Stimulated activated memory B cell treated with anti-CD40 and anti-IgM and Interleukin-4, amounts not matched to agents 10 μg/mL and 1 μg/mL and 100 μg/mL, for 72 hours (primary cell): Measurements from ENCODE around the gene PDGFA.
"Not testable (repeated sequence)": the region's sequence is repeated elsewhere in the genome, so short reads cannot be mapped to it uniquely, and the experiment has no call there.

Experiments
- ATAC-seq: fragments of 150-1000 bp; cut with Tn5 transposase; 2 replicates; pipeline ENCODE4 v1.10.0; 2021
- H3K27ac Mint-ChIP-seq: one replicate; pipeline ENCODE4 v1.8.0; 2022; ENCODE audit warnings: mild to moderate bottlenecking, mixed read lengths
- H3K27me3 Mint-ChIP-seq: one replicate; pipeline ENCODE4 v1.8.0; 2022; ENCODE audit warnings: mixed read lengths
- H3K36me3 Mint-ChIP-seq: one replicate; pipeline ENCODE4 v1.8.0; 2022; ENCODE audit warnings: mixed read lengths
- H3K4me1 Mint-ChIP-seq: one replicate; pipeline ENCODE4 v1.8.0; 2022; ENCODE audit warnings: mixed read lengths
- H3K4me3 Mint-ChIP-seq: one replicate; pipeline ENCODE4 v1.8.0; 2022; ENCODE audit warnings: mild to moderate bottlenecking, moderate library complexity, mixed read lengths
- H3K9me3 Mint-ChIP-seq: one replicate; pipeline ENCODE4 v1.8.0; 2022; ENCODE audit warnings: mixed read lengths

The PDGFA gene

DNA sequence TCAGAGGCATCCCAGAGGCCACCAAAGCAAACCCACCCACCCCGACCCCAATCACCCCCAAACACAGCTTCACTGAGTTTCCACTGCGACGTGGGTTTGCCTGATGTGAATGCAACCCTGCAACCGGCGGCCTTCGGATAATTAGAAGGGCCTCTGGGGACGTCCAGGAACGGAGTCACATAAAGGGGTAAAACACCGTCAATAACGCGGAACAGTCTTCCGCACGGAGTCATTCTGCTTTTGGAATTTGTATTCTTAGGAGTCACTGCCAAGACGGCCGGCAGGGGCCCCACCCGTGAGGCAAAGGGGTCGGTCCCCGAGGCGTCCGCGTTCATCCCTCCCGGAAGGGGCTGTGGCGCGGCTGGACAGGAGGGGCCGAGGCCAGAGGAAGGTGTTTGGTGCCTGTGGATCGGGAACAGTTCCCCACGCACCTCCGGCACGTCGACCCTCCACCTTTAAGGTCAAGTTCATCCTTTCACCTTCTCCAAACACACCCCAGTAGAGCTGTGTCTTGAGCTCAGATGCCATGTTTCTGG lies 36.7 kb upstream of the PDGFA start:
- Mint-ChIP-seq H3K9me3 (peaks cover 3% of the 10 kb centered on the region), H3K27ac (no peak overlapping the region), H3K27me3 (no peaks in the 10 kb centered on the region), H3K4me1 (no peaks in the 10 kb centered on the region), H3K36me3 (peaks cover 14% of the 10 kb centered on the region), H3K4me3 (no peak overlapping the region)
- ATAC-seq: no peak

DNA sequence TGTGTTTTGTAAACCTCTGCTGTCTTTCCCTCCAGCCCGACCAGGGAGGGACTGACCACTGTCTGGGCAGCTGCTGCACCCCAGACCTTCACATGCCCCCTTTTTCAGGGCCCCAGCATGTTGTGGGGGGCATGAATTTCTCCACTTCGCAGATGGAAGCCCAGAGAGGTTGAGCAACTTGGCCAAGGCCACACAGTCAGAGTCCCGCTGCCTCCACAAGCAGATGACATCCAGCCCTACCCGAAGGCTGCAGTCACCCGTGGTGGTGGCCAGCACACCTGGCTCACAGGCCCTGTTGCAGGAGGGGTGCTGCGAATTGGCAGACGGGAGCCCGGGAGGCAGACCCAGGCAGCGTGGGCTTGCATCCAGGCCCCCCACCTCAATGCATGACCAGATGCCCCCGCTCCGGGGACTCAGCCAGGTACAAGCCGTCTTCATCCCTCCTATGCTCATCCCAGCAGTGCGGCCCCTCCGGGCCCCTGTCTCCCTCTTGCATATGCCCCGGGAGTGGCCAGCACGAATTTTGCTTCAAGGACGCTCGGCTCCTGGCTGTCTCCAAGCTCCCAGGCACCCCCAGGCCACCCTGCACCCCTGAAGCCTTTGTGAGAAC lies 36.0 kb upstream of the PDGFA start:
- Mint-ChIP-seq H3K9me3 (no peaks in the 10 kb centered on the region), H3K36me3 (peaks cover 8% of the 10 kb centered on the region), H3K27me3 (no peaks in the 10 kb centered on the region), H3K4me1 (no peaks in the 10 kb centered on the region), H3K4me3 (no peak overlapping the region), H3K27ac (no peak overlapping the region)
- no peak for ATAC-seq

DNA sequence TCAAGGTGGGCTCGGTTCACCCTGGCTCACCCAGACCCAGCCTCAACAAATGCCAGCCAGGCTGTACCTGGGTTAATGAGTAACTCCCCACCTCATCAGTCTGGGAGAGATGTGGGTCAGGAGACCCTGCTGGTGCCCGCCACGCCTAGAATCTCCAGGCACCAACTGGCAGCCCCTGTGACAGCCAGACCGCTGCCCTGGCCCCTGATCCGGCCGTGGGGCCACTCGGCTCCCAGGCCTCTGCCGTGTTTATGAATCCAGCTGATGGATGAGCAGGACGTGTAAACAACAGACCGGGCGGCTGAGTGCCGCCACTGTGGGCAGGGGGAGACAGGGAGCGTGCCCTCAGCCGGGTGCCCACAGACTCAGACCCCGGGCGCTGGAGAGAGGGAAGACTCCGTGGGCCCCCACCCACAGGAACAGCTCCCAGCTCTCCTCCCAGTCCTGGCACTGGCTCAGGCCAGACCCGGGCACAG lies 34.0 kb upstream of the PDGFA start:
- H3K36me3 Mint-ChIP-seq: peaks cover 22% of the 10 kb centered on the region
- no peaks in the 10 kb centered on the region for H3K9me3 Mint-ChIP-seq
- H3K4me1 Mint-ChIP-seq: no peaks in the 10 kb centered on the region
- H3K4me3 Mint-ChIP-seq: no peak overlapping the region
- no peak overlapping the region for H3K27ac Mint-ChIP-seq
- ATAC-seq: peak; percentile 4
- no peaks in the 10 kb centered on the region for H3K27me3 Mint-ChIP-seq

DNA sequence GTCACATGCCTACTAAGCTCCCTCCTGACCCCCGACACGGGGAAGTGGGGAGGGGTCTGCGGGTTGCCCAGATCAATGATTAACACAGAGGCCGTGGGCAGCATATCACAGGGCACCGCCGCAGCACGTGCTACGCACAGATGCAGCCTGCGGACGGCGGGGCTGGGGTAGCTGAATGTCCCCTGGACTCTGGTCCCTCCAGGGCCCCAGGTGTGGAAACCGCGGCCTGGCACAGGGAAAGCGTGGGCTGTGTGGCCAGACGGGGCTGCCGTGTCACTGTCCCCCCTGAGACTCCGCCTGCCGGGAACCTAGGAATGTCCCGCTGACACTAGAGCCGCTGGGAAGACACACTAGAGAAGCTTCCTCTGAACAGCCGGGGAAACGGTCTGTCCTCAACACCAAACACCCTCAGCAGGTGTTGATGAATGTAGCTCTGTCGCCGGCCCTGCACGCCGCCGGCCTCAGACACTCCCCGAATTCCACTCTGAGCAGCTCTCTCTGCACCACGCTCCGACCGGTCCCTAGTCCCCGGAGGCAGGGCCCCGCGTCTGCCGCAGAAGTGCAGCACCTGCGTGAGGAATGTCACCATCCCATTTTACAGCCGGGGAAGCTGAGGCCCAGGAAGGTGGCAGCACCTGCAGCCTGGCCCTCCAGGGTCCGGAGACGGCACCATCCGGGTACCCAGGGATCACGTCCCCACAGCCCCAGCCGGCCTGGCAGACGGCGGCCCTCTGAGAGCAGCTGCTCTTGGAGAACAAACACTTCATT lies 33.4 kb upstream of the PDGFA start:
- no peaks in the 10 kb centered on the region for H3K27me3 Mint-ChIP-seq
- no peaks in the 10 kb centered on the region for H3K4me1 Mint-ChIP-seq
- H3K9me3 Mint-ChIP-seq: no peaks in the 10 kb centered on the region
- no peak overlapping the region for H3K4me3 Mint-ChIP-seq
- ATAC-seq: peak; percentile 2
- H3K36me3 Mint-ChIP-seq: peaks cover 26% of the 10 kb centered on the region
- no peak overlapping the region for H3K27ac Mint-ChIP-seq

DNA sequence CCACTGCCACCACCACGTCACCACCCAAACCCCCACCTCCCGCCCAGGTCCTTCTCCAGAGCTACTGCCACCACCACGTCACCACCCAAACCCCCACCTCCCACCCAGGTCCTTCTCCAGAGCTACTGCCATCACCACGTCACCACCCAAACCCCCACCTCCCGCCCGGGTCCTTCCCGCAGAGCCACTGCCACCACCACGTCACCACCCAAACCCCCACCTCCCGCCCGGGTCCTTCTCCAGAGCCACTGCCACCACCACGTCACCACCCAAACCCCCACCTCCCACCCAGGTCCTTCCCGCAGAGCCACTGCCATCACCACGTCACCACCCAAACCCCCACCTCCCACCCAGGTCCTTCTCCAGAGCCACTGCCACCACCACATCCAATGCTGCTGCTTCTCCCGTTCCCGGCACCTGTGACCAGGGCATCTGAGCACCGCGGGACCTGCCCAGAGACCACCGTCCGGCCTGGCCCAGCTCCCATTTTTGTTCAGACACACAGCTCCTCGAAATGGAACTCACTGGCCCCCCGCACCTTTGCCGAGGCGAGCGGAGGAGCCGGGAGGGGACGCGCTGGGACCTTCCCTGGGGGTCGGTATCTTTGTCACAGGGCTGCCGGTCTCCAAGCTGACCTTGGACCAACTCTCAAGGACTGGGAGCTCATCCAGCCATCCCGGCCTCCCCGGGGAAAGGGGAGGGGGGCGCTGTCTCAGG lies 32.7 kb upstream of the PDGFA start:
- H3K36me3 Mint-ChIP-seq: peaks cover 19% of the 10 kb centered on the region
- H3K27me3 Mint-ChIP-seq, H3K27ac Mint-ChIP-seq, H3K4me3 Mint-ChIP-seq, ATAC-seq, H3K9me3 Mint-ChIP-seq, H3K4me1 Mint-ChIP-seq: not testable (repeated sequence)

DNA sequence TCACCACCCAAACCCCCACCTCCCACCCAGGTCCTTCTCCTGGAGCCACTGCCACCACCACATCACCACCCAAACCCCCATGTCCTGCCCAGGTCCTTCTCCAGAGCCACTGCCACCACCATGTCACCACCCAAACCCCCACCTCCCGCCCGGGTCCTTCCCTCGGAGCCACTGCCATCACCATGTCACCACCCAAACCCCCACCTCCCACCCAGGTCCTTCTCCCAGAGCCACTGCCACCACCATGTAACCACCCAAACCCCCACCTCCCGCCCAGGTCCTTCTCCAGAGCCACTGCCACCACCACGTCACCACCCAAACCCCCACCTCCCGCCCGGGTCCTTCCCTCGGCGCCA lies 31.9 kb upstream of the PDGFA start:
- not testable (repeated sequence) for H3K4me1 Mint-ChIP-seq, H3K27me3 Mint-ChIP-seq, H3K4me3 Mint-ChIP-seq, H3K9me3 Mint-ChIP-seq, ATAC-seq, H3K27ac Mint-ChIP-seq
- H3K36me3 Mint-ChIP-seq: peaks cover 19% of the 10 kb centered on the region

GRCh38 chr7:550881-551614 lies 31.4 kb upstream of the PDGFA start:
- H3K9me3 Mint-ChIP-seq: no peaks in the 10 kb centered on the region
- H3K4me1 Mint-ChIP-seq: no peaks in the 10 kb centered on the region
- no peak overlapping the region for H3K27ac Mint-ChIP-seq
- H3K4me3 Mint-ChIP-seq: no peak overlapping the region
- ATAC-seq: peak; percentile 57
- H3K36me3 Mint-ChIP-seq: peaks cover 19% of the 10 kb centered on the region
- H3K27me3 Mint-ChIP-seq: no peaks in the 10 kb centered on the region

DNA sequence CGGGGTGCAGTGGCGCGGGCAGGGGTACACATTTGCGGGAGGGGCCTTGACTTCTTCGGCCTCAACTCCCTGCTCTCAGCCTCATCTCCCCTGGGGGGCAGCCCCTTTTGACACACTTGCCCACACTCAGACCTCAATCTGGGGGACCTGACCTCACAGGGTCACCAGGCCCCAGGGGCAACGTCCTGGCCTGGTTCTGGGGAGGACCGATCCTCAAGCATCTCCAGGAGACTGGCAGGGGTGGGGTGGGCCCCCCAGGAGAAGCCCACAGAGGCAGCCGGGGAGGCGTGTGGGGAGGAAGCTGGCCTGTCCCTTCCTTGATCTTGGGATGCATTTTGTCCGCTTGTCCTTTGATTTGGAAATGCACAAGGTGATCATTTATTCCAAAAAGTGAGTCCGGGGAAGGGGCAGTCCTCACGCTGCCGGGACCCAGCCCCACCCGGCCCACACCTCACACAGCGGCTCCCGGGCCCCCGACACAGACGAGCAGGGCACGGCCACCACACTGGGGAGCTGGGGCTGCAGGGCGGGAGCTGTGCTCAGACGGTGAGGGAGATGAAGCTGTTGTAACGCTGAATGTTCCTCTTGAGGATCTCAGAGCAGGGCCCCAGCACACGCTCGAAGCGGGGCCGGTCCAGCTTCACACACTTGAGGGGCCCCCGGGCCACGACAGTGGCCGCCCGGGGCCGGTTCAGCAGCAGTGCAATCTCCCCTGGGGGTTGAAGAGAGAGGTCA lies 30.4 kb upstream of the PDGFA start:
- H3K27ac Mint-ChIP-seq: no peak overlapping the region
- no peaks in the 10 kb centered on the region for H3K4me1 Mint-ChIP-seq
- ATAC-seq: peak; percentile 18
- H3K4me3 Mint-ChIP-seq: no peak overlapping the region
- peaks cover 19% of the 10 kb centered on the region for H3K36me3 Mint-ChIP-seq
- no peaks in the 10 kb centered on the region for H3K27me3 Mint-ChIP-seq
- H3K9me3 Mint-ChIP-seq: peaks cover 4% of the 10 kb centered on the region

DNA sequence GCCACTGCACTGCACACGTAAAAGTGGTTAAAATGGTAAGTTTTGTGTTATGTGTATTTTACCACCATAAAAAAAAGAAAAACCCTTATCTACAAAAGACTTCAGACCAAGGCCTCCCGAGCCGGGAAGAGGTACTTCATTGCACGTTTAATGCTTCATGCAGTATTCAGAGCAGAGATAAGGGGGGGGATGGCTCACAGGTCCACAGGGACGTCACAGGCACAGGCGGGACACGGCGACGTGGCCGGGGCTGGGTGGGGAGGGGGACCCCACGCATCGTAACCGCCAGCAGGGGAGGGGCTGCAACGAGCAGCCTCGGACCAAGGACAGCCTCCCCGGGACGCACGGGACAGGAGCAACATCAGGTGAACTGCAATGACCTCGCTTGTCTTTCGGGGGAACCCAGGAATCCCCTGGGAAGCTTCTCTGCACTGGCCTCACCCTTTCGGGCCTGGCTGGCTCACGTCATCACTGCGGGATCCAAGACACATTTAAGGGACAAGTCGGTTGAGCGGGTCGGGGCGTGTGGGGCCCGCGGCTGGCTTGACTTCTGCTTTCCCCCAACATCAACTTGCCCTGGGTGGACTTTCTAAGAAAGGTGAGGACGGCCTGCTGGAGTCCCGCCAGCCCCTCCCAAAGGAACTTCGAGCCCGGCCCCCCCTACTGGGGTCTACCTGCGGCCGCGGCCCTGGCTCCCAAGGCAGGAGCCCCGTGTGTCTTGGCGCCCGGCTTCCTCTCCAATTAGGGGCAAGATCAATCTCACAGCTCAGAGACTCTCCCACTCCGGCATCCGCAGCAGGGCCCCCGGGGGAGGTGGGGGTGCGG lies 29.6 kb upstream of the PDGFA start:
- H3K4me3 Mint-ChIP-seq: no peak overlapping the region
- peaks cover 19% of the 10 kb centered on the region for H3K36me3 Mint-ChIP-seq
- H3K27me3 Mint-ChIP-seq: no peaks in the 10 kb centered on the region
- H3K4me1 Mint-ChIP-seq: no peaks in the 10 kb centered on the region
- ATAC-seq: no peak
- H3K27ac Mint-ChIP-seq: no peak overlapping the region
- peaks cover 4% of the 10 kb centered on the region for H3K9me3 Mint-ChIP-seq

GRCh38 chr7:548401-548800 lies 28.8 kb upstream of the PDGFA start:
- no peak for ATAC-seq
- Mint-ChIP-seq H3K9me3 (peaks cover 4% of the 10 kb centered on the region), H3K27me3 (no peaks in the 10 kb centered on the region), H3K4me1 (no peaks in the 10 kb centered on the region), H3K4me3 (no peak overlapping the region), H3K36me3 (peaks cover 19% of the 10 kb centered on the region), H3K27ac (no peak overlapping the region)

DNA sequence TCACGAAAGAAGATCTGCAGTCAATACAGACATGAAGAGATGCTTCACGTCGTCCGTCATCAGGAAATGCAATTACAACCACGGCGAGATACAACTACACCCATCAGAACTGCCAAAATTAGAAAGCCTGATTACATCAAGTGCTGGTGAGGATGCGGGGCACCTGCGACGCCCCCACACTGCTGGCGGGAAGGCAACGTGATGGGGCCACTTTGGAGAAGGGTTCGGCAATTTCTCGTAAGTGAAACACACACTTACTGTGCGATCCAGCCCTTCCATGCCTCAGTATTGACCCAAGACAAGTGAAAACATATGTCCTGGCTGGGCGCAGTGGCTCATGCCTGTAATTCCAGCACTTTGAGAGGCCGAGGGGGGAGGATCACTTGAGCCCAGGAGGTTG lies 25.8 kb upstream of the PDGFA start:
- Mint-ChIP-seq H3K4me3 (no peak overlapping the region), H3K36me3 (peaks cover 17% of the 10 kb centered on the region), H3K27me3 (peaks cover 14% of the 10 kb centered on the region), H3K4me1 (peaks cover 5% of the 10 kb centered on the region), H3K9me3 (peaks cover 6% of the 10 kb centered on the region), H3K27ac (no peak overlapping the region)
- ATAC-seq: no peak

DNA sequence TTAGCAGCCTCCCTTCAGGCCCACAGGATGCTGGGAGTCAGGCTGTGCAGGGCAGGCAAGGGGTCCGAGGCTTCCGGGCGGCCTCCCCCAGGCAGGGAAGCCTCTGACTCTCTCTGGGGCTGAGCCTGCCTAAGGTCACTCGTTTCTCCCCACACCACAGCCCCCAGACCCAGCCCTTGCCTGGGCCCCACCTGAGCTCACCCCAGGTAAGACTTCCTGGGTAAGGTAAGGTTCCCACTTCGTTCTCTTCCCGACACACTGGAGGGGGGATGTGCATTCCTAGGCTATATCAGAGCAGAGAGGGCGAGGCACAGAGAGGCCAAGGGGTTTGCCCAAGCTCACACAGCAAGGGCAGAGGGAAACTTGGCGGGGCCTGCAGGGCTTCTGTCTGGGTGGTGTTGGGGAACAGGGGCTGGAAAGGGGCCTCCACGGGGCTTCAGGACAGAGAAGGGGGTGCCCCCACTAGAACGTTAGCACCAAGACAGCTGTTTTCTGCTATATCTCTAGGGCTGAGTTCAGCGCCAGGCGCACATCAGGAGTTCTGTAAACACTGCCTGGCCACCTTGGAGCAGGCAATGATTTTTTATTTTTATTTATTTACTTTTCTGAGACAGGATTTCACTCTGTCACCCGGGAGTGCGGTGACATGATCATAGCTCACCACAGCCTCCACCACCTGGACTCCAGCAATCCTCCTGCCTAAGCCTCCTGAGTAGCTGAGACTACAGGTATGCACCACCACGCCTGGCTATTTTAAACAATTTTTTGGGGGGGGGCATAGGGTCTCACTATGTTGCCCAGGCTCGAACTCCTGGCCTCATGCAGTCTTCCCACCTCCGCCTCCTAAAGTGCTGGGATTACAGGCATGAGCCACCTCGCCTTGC lies 24.9 kb upstream of the PDGFA start:
- peaks cover 6% of the 10 kb centered on the region for H3K9me3 Mint-ChIP-seq
- no peak overlapping the region for H3K27ac Mint-ChIP-seq
- no peak for ATAC-seq
- peaks cover 8% of the 10 kb centered on the region for H3K36me3 Mint-ChIP-seq
- H3K27me3 Mint-ChIP-seq: peaks cover 14% of the 10 kb centered on the region
- no peak overlapping the region for H3K4me3 Mint-ChIP-seq
- H3K4me1 Mint-ChIP-seq: peaks cover 5% of the 10 kb centered on the region
